ENCODE data around the gene LMOD3. TPM values are rescaled to one million over a fixed set of nuclear protein-coding genes. Genes with fewer than 3 reads are reported as not detected.
A peak's percentile ranks its signal among the peaks of the same experiment; 100 is the strongest.

Gene LMOD3
- total RNA-seq, 2 donors from 2014 or later = 0.33 TPM; not detected in 1

DNA sequence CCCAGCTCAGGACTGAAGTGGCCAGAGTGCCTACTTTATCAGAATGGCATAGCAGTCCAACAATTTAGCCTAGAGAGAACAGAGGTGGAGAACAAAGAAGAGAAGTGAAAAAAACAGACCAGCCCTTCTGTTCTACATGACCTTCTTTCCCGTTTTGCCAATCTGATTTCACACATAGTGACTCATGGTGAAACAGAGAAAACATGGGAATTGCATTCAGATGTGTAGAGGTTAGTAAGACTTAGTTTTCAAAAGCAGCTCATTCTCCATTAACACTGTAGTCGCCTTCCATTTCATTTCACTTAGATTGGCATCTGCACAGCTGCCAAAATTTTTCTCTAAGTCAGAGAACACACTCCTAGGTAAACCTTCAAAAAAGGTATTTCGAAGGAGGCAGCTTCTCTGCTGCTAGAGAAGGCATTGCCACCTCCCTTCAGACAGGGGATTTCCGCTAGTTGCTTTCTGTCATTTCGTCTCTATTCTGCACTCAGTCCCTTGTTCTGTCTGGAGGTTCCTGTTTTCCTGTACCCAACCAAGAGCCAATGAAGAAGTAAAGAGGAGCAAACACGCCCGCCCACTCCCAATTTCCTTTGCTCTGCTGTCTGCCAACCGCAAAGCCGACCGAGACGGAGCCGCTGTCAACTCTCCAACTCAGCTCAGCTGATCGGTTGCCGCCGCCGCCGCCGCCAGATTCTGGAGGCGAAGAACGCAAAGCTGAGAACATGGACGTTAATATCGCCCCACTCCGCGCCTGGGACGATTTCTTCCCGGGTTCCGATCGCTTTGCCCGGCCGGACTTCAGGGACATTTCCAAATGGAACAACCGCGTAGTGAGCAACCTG, 37.8 kb downstream of the LMOD3 start, which contains the start of gene ARL6IP5:
ARL6IP5 (plus strand) TSS at position 612 of the 842 bp plus-strand sequence; CDS start at position 723, 111 bp downstream.
- Histone ChIP-seq H3K4me1 (peaks cover 69% of the 10 kb centered on the region), H3K4me3 (peak within 1 kb of the TSS; percentile 50 to 89), H3K27me3 (no peaks in the 10 kb centered on the region), H3K9me3 (no peaks in the 10 kb centered on the region), H3K27ac (peak within 1 kb of the TSS; percentile 89 to 96 (median 94)), H3K36me3 (replicated peaks in 1 of 2; ENCODE audit: insufficient read depth in 1 of 2, low read depth in 2 of 2) (no peaks in the 10 kb centered on the region)
- WGBS, 2 donors = 0% methylated on average over 6 to 32 of the region's 32 CpGs
- DNase-seq = peak; percentile 93 to 95 (median 94)
- ATAC-seq = peak; percentile 81
- TF ChIP-seq CTCF (IDR thresholded peaks at IDR 0.05) = no peak
- peak; percentile 44 to 69 (median 61) for TF ChIP-seq POLR2A (IDR thresholded peaks at IDR 0.05)
- intact Hi-C loops (cut with DNase I) = no loop called here

DNA sequence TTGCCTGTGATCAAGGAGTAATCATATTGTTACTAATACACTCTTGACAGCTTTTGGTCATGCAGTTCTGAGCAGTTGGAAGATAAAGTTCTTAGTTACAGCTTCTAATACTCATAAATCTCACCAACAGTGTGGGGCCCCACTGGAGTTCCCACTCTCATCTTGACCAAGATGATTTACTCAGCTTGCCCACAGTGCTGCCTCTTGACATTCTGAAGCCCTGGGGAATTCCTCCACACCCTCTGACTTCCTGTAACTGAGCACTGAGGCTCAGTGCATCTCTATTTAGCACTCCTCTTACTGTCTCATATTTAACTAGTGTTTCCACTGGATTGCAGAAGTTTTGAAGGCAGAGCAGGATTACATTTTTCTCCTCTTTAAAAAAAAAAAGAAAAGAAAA, 39.6 kb downstream of the LMOD3 start:
- Histone ChIP-seq H3K27ac (peak overlapping the region in 1 of 4 donors; percentile 96), H3K27me3 (no peaks in the 10 kb centered on the region), H3K4me3 (no peak overlapping the region), H3K9me3 (no peaks in the 10 kb centered on the region), H3K4me1 (peaks cover 68% of the 10 kb centered on the region), H3K36me3 (replicated peaks in 1 of 2; ENCODE audit: insufficient read depth in 1 of 2, low read depth in 2 of 2) (no peaks in the 10 kb centered on the region)
- DNase-seq (peak in 1 of 4 donors; percentile 50), ATAC-seq (no peak)
- intact Hi-C loops (cut with DNase I) = no loop called here
- no peak for TF ChIP-seq CTCF (IDR thresholded peaks at IDR 0.05)
- no peak for TF ChIP-seq POLR2A (IDR thresholded peaks at IDR 0.05)

DNA sequence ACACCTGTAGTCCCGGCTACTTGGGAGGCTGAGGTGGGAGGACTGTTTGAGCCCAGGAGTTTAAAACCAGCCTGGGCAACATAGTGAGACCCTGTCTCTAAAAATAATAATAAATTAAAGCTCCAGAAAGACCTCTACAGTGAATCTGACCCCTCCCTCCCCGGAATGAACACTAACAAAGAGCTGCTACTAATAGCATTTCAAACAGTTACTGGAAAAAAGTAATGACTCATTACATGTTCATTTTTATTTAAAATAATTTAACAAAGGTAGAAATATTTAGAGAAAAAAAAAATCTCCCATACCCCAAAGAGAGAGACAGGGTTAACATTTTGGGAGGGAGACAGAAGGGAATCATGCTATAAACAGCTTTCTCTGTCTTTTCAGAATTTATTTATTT, 40.0 kb downstream of the LMOD3 start:
- H3K27ac ChIP-seq = peak overlapping the region in 1 of 4 donors; percentile 96

GRCh38 chr3:69081583-69082262, 40.7 kb downstream of the LMOD3 start:
- TF ChIP-seq CTCF (IDR thresholded peaks at IDR 0.05) (no peak), POLR2A (IDR thresholded peaks at IDR 0.05) (no peak)
- H3K9me3 ChIP-seq = no peaks in the 10 kb centered on the region
- no peaks in the 10 kb centered on the region for H3K36me3 ChIP-seq (replicated peaks in 1 of 2; ENCODE audit: insufficient read depth in 1 of 2, low read depth in 2 of 2)
- peaks cover 57% of the 10 kb centered on the region for H3K4me1 ChIP-seq
- no peaks in the 10 kb centered on the region for H3K27me3 ChIP-seq
- WGBS, 2 donors = 63 to 73% methylated on average over 5 of the region's 5 CpGs
- DNase-seq (no peak), ATAC-seq (no peak)
- intact Hi-C loops (cut with DNase I) = no loop called here
- H3K27ac ChIP-seq = peak overlapping the region in 1 of 4 donors; percentile 96
- no peak overlapping the region for H3K4me3 ChIP-seq

More for the DNA sequence above, 40.0 kb downstream of the LMOD3 start:
- H3K36me3 ChIP-seq (replicated peaks in 1 of 2; ENCODE audit: insufficient read depth in 1 of 2, low read depth in 2 of 2) = no peaks in the 10 kb centered on the region
- no peak for DNase-seq
- peaks cover 63% of the 10 kb centered on the region for H3K4me1 ChIP-seq
- H3K9me3 ChIP-seq = no peaks in the 10 kb centered on the region
- intact Hi-C loops (cut with DNase I) = no loop called here
- ATAC-seq = no peak
- no peak for TF ChIP-seq CTCF (IDR thresholded peaks at IDR 0.05)
- TF ChIP-seq POLR2A (IDR thresholded peaks at IDR 0.05) = no peak
- WGBS, 2 donors = 58 to 81% methylated on average over 2 of the region's 2 CpGs
- H3K4me3 ChIP-seq = no peak overlapping the region
- no peaks in the 10 kb centered on the region for H3K27me3 ChIP-seq
